Activated CD4-positive, alpha-beta T cell treated with anti-CD3 and anti-CD28 coated beads, Interleukin-2, amount 10 ng/mL, durations not matched to agents 7 days and 5 days (primary cell): ENCODE data around the gene SDHD. TPM values are rescaled to one million over a fixed set of nuclear protein-coding genes. Genes with fewer than 3 reads are reported as not detected.

ENCODE experiments used
- CTCF ChIA-PET: fragments of 350-600 bp; sonication (Branson Sonifier 250); formaldehyde crosslinking; loops from one replicate; lab custom pipeline; 2021; ENCODE audit warnings: antibody characterized with exemption; lab: Charles Lee
- POLR2A ChIA-PET: fragments of 350-600 bp; sonication (Branson Sonifier 250); formaldehyde crosslinking; loops from one replicate; lab custom pipeline; 2021; ENCODE audit warnings: antibody characterized with exemption; lab: Charles Lee
- DNase-seq: peaks from one replicate; pipeline ENCODE4 v3.0.0-alpha.2; 2020
- H3K27ac Mint-ChIP-seq: one replicate; pipeline ENCODE4 v1.8.0; 2021; ENCODE audit warnings: mild to moderate bottlenecking, moderate library complexity, mixed read lengths
- H3K27me3 Mint-ChIP-seq: one replicate; pipeline ENCODE4 v1.8.0; 2021; ENCODE audit warnings: mixed read lengths
- H3K36me3 Mint-ChIP-seq: one replicate; pipeline ENCODE4 v1.8.0; 2021; ENCODE audit warnings: low read depth, mixed read lengths
- H3K4me1 Mint-ChIP-seq: one replicate; pipeline ENCODE4 v1.8.0; 2021; ENCODE audit warnings: mixed read lengths
- H3K4me3 Mint-ChIP-seq: one replicate; pipeline ENCODE4 v1.8.0; 2021; ENCODE audit warnings: mild to moderate bottlenecking, moderate library complexity, mixed read lengths
- H3K9me3 Mint-ChIP-seq: one replicate; pipeline ENCODE4 v1.8.0; 2021; ENCODE audit warnings: mixed read lengths
- total RNA-seq, 2 experiments: library from RNA; stranded (reverse); gene quantifications; one replicate each; pipeline ENCODE4 v1.2.3, GENCODE V29; 2021

Gene SDHD
- total RNA-seq, 2 experiments from 2014 or later = 87.6 to 97.1 TPM

DNA sequence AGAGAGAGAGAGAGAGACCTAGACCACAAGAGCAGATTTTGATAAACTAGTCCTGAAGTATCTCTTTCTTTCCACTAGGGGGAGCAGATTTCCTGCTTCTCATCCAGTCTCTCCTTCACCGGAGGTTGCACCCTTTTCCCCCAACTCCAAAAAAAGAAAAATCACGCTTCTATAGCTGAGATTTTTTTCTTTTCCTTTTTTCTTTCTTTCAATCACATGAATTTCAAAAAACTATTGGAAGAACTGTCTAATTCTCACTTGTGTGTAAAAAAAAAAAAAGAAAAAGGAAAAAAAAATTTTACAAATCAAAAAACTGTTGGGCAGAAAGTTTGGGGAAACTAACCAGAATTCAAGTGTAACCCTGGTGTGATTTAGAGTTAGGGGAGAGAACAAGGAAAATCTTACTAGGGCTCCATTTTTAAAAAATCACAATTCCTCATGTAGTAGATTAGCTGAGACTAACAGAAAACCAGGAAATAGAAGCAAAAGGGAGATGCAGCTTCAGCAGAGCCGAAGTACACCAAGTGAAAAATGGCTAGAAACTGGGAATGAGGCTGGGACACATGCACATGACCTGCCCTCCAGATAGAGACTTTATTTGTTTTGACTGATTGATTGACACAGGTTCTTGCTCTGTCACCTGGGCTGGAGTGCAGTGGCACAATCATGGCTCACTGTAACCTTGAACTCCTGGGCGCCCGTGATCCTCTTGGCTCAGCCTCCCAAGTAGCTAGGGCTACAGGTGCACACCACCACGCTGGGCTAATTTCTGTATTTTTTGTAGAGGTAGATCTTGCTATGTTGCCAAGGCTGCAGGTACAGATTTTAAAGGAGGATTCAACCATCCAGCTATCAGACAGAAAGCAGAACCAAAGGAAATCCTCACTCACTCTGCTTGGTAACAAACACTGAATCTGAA lies 27.1 kb downstream of the SDHD start:
- no peak overlapping the region for H3K4me3 Mint-ChIP-seq
- no peak overlapping the region for H3K27ac Mint-ChIP-seq
- no peaks in the 10 kb centered on the region for H3K27me3 Mint-ChIP-seq
- peaks cover 21% of the 10 kb centered on the region for H3K4me1 Mint-ChIP-seq
- DNase-seq = no peak
- POLR2A ChIA-PET = no interaction called here
- no peaks in the 10 kb centered on the region for H3K36me3 Mint-ChIP-seq
- H3K9me3 Mint-ChIP-seq = no peaks in the 10 kb centered on the region
- CTCF ChIA-PET = interaction anchor here (0.9 to 1.2 kb wide), 4 partner anchors 9 to 160 kb away, joined by 3 to 4 read pairs (median 4); no protein-coding TSS in a partner anchor

DNA sequence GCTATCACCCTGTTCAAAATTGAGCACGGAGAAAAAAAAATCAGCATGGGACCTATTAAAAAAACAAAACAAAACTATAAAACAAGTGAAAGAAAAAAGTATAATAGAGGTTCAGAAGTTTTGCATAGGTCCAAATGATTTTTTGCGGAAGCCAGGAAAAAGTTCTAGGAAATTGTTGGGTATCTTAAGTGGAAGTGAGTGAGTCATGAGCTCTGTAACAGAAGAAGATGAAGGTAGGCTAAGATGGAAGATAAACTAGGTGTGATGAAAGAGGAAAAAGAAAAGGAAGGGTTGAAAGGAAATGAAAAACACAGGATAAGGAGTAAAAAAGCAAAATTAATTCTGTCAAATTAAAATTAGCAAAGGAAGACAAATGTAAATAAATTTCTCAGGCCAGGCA lies 27.8 kb downstream of the SDHD start:
- no peaks in the 10 kb centered on the region for H3K9me3 Mint-ChIP-seq
- H3K27ac Mint-ChIP-seq = no peak overlapping the region
- H3K36me3 Mint-ChIP-seq = no peaks in the 10 kb centered on the region
- H3K27me3 Mint-ChIP-seq = no peaks in the 10 kb centered on the region
- no peak for DNase-seq
- CTCF ChIA-PET = interaction anchor here (0.9 to 1.2 kb wide), 4 partner anchors 8 to 161 kb away, joined by 3 to 4 read pairs (median 4); no protein-coding TSS in a partner anchor
- no peak overlapping the region for H3K4me3 Mint-ChIP-seq
- peaks cover 21% of the 10 kb centered on the region for H3K4me1 Mint-ChIP-seq
- POLR2A ChIA-PET = no interaction called here

GRCh38 chr11:112115386-112115785 lies 28.7 kb downstream of the SDHD start:
- no peak for DNase-seq
- Mint-ChIP-seq H3K4me1 (peaks cover 24% of the 10 kb centered on the region), H3K4me3 (no peak overlapping the region), H3K27ac (no peak overlapping the region), H3K36me3 (no peaks in the 10 kb centered on the region), H3K27me3 (no peaks in the 10 kb centered on the region), H3K9me3 (no peaks in the 10 kb centered on the region)
- ChIA-PET CTCF (interaction anchor here (0.6 to 0.7 kb wide), 2 partner anchors 165 to 1686 kb away, joined by 3 read pairs; partner anchors contain the start of gene FDX1), POLR2A (no interaction called here)

GRCh38 chr11:112118176-112118575 lies 31.5 kb downstream of the SDHD start:
- Mint-ChIP-seq H3K36me3 (no peaks in the 10 kb centered on the region), H3K27ac (no peak overlapping the region), H3K9me3 (no peaks in the 10 kb centered on the region), H3K4me1 (peaks cover 26% of the 10 kb centered on the region), H3K4me3 (no peak overlapping the region), H3K27me3 (no peaks in the 10 kb centered on the region)
- ChIA-PET POLR2A (no interaction called here), CTCF (interaction anchor here (0.6 kb wide), 2 partner anchors 26 to 58 kb away, joined by 3 to 6 read pairs; no protein-coding TSS in a partner anchor)
- DNase-seq = no peak

- H3K9me3 Mint-ChIP-seq = no peaks in the 10 kb centered on the region
- H3K27ac Mint-ChIP-seq = no peak overlapping the region
- no peak for DNase-seq
- CTCF ChIA-PET = interaction anchor here (1.0 to 2.1 kb wide), 3 partner anchors 8 to 25 kb away, joined by 3 to 6 read pairs (median 4); no protein-coding TSS in a partner anchor
- no peak overlapping the region for H3K4me3 Mint-ChIP-seq
- H3K4me1 Mint-ChIP-seq = peaks cover 9% of the 10 kb centered on the region
- H3K36me3 Mint-ChIP-seq = no peaks in the 10 kb centered on the region
- H3K27me3 Mint-ChIP-seq = no peaks in the 10 kb centered on the region
- POLR2A ChIA-PET = no interaction called here
These were observed 35.4 kb downstream of the SDHD start for GRCh38 chr11:112121981-112122615.

DNA sequence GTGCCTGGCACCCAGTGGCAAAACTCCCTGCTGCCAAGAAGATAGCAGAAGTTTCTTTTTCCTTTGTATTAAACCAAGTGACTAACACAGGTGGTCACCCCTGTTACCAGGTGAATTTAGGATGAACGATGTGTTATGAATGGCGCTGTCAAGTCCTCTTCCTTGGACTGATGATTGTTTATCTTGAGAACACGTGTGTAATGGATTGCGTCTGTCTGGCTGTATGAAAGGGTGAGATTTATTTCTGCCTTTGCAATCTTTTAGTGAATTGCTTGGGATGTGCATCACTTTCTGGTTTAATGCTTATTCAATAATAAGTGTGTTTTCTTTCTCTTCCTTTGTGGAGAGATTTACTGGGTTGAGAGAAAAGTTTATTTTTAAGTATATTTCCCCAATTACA lies 36.5 kb downstream of the SDHD start:
- no peak for DNase-seq
- Mint-ChIP-seq H3K27ac (no peak overlapping the region), H3K4me3 (no peak overlapping the region), H3K36me3 (no peaks in the 10 kb centered on the region), H3K9me3 (no peaks in the 10 kb centered on the region), H3K4me1 (peaks cover 9% of the 10 kb centered on the region), H3K27me3 (no peaks in the 10 kb centered on the region)
- ChIA-PET POLR2A (no interaction called here), CTCF (interaction anchor here (2.1 kb wide), 1 partner anchor 10 kb away, joined by 6 read pairs; no protein-coding TSS in a partner anchor)

DNA sequence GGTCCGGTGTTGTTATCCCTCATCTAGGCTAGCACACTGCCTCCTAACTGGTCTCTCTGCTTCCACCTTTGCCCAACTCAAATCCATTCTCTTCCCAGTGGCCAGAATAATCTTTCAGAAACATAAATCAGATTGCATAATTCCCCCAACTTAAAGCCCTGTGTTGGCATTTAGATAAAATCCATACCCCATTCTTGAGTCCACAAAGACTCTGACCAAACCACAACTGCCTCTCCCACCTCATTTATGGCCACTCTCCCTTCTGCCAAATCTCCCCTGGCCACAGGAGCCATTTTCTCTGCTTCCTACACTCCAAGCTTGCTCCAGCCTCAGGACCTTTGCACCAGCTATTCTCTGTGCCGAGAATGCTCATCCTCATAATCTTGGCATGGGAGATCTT lies 40.4 kb downstream of the SDHD start:
- H3K27ac Mint-ChIP-seq = no peak overlapping the region
- ChIA-PET CTCF (no interaction called here), POLR2A (no interaction called here)
- H3K27me3 Mint-ChIP-seq = no peaks in the 10 kb centered on the region
- peaks cover 5% of the 10 kb centered on the region for H3K4me1 Mint-ChIP-seq
- H3K9me3 Mint-ChIP-seq = no peaks in the 10 kb centered on the region
- H3K36me3 Mint-ChIP-seq = no peaks in the 10 kb centered on the region
- DNase-seq = no peak
- H3K4me3 Mint-ChIP-seq = no peak overlapping the region

DNA sequence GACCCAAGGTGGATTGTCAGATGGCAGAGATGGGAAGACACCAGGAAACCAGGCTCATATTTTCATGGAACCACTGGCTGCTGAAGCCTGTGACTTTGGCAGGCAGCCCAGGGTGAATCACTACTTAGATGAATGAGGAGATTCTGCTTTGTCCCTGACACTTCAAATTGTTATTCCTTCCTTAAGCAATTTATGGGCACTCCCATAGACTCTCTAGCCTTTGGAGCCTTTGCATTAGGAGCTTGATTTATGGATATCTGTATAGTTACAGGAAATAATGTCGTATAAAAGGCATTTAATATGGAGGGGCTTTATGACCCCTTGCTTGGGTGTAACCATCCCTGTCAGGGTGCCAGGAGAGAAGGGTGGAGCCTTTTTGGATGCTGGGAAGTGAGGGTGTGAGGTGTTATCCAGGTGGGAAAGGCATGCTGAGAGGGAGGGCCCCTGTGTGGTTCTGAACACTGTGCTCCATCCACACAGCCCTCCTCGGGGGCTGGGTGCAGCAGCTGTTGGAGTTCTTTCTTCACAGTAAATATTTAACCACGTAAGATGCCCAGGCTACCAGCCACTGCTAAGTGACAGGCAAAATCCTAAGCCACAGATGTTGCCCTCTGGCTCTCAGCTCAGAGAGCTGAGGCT lies 41.9 kb downstream of the SDHD start:
- no peaks in the 10 kb centered on the region for H3K36me3 Mint-ChIP-seq
- ChIA-PET CTCF (no interaction called here), POLR2A (no interaction called here)
- no peak for DNase-seq
- no peak overlapping the region for H3K4me3 Mint-ChIP-seq
- H3K4me1 Mint-ChIP-seq = peaks cover 10% of the 10 kb centered on the region
- H3K9me3 Mint-ChIP-seq = no peaks in the 10 kb centered on the region
- no peaks in the 10 kb centered on the region for H3K27me3 Mint-ChIP-seq
- H3K27ac Mint-ChIP-seq = no peak overlapping the region

GRCh38 chr11:112129656-112130055 lies 43.0 kb downstream of the SDHD start:
- H3K9me3 Mint-ChIP-seq = no peaks in the 10 kb centered on the region
- POLR2A ChIA-PET = no interaction called here

GRCh38 chr11:112132737-112133136 lies 46.1 kb downstream of the SDHD start:
- Mint-ChIP-seq H3K36me3 (no peaks in the 10 kb centered on the region), H3K4me3 (no peak overlapping the region), H3K27me3 (no peaks in the 10 kb centered on the region), H3K9me3 (no peaks in the 10 kb centered on the region), H3K4me1 (peaks cover 10% of the 10 kb centered on the region), H3K27ac (no peak overlapping the region)
- ChIA-PET POLR2A (no interaction called here), CTCF (no interaction called here)
- DNase-seq = no peak

More at GRCh38 chr11:112129656-112130055, 43.0 kb downstream of the SDHD start:
- Mint-ChIP-seq H3K27ac (no peak overlapping the region), H3K27me3 (no peaks in the 10 kb centered on the region), H3K4me3 (no peak overlapping the region), H3K36me3 (no peaks in the 10 kb centered on the region), H3K4me1 (peaks cover 10% of the 10 kb centered on the region)
- DNase-seq = no peak
- CTCF ChIA-PET = interaction anchor here (0.9 kb wide), 1 partner anchor 16 kb away, joined by 3 read pairs; no protein-coding TSS in a partner anchor

GRCh38 chr11:112134473-112134872 lies 47.8 kb downstream of the SDHD start:
- Mint-ChIP-seq H3K4me3 (no peak overlapping the region), H3K27ac (no peak overlapping the region), H3K4me1 (peaks cover 10% of the 10 kb centered on the region), H3K36me3 (no peaks in the 10 kb centered on the region), H3K9me3 (no peaks in the 10 kb centered on the region), H3K27me3 (no peaks in the 10 kb centered on the region)
- DNase-seq = no peak
- CTCF ChIA-PET = interaction anchor here (0.7 to 0.9 kb wide), 2 partner anchors 52 to 181 kb away, joined by 3 read pairs; no protein-coding TSS in a partner anchor
- POLR2A ChIA-PET = no interaction called here

DNA sequence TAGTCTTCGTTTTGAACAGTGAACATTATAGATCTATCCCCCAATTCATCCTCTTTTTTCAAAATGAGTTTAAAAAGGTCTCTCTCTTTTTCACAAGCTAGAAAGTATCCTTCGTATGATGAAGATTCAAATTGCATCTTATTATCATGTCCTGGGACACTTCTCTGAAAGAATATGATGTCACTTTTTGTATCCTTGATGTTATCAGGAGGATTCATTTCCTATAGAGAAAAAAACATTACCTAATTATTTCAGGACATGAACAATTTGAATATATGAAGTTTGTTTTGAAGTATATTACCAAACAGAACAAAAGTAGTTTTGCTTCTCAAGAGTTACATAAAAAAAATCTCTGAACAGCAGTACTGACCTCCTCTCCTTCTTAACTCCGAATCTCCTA lies 56.9 kb downstream of the SDHD start:
- Mint-ChIP-seq H3K27ac (no peak overlapping the region), H3K36me3 (no peaks in the 10 kb centered on the region), H3K27me3 (peaks cover 2% of the 10 kb centered on the region), H3K4me3 (no peak overlapping the region), H3K9me3 (peaks cover 2% of the 10 kb centered on the region), H3K4me1 (no peaks in the 10 kb centered on the region)
- POLR2A ChIA-PET = no interaction called here
- CTCF ChIA-PET = interaction anchor here (0.6 to 1.0 kb wide), 2 partner anchors 22 to 25 kb away, joined by 3 to 6 read pairs; no protein-coding TSS in a partner anchor
- DNase-seq = no peak
